Body of pancreas (tissue), 4 donors: ENCODE results near the gene OGG1.

Experiments used
- CTCF ChIP-seq, 7 experiments: fragments of 450-650 bp in 4 of 7; fragments of 200-600 bp in 3 of 7; sonication (generic) in 3 of 7; IDR thresholded peaks; one replicate each; pipeline ENCODE4 v1.5.1; 2016 to 2019; ENCODE audit warnings: antibody characterized with exemption in 7 of 7
- POLR2A ChIP-seq, 3 donors: fragments of 450-650 bp; IDR thresholded peaks; one replicate each; pipeline ENCODE4 v1.6.1; 2016; ENCODE audit warnings: antibody characterized with exemption in 3 of 3, mild to moderate bottlenecking in 2 of 3

- TF ChIP-seq CTCF (IDR thresholded peaks at IDR 0.05) (no peak), POLR2A (IDR thresholded peaks at IDR 0.05) (no peak)
Observed at GRCh38 chr3:9739181-9739580, 10.6 kb upstream of the OGG1 start.
